Common myeloid progenitor, CD34-positive (primary cell): ENCODE measurements around the gene PLEKHG7. TPM values are rescaled to one million over a fixed set of nuclear protein-coding genes. Genes with fewer than 3 reads are reported as not detected.
"Not testable (repeated sequence)": the region's sequence is repeated elsewhere in the genome, so short reads cannot be mapped to it uniquely, and the experiment has no call there.

Source experiments
- CTCF ChIA-PET: fragments of 350-600 bp; sonication (Branson Sonifier 250); formaldehyde crosslinking; loops from one replicate; lab custom pipeline; 2021; ENCODE audit warnings: antibody characterized with exemption; lab: Charles Lee
- POLR2A ChIA-PET: fragments of 350-600 bp; sonication (Branson Sonifier 250); formaldehyde crosslinking; loops from one replicate; lab custom pipeline; 2021; ENCODE audit warnings: antibody characterized with exemption; lab: Charles Lee
- DNase-seq, 3 donors: peaks; one replicate each; pipeline versions ENCODE4 v3.0.0 to v3.0.0-alpha.2; 2013
- H3K27ac ChIP-seq, 2 experiments: 1 replicate in 1 of 2; 2 replicates in 1 of 2; pipeline ENCODE4 v1.7.0; 2013; ENCODE audit warnings: inconsistent platforms in 2 of 2, low read length in 2 of 2, mild to moderate bottlenecking in 2 of 2, low read depth in 1 of 2, moderate library complexity in 1 of 2; ENCODE audit not compliant: severe bottlenecking in 2 of 2, insufficient read depth in 1 of 2, poor library complexity in 1 of 2
- H3K27me3 ChIP-seq, 5 experiments: replicated peaks in 2 of 5; 1 replicate in 3 of 5; 2 replicates in 2 of 5; pipeline versions ENCODE4 v1.6.1 to v1.7.0; 2013; ENCODE audit warnings: low read length in 4 of 5, mild to moderate bottlenecking in 2 of 5, moderate library complexity in 2 of 5, inconsistent platforms in 1 of 5; ENCODE audit not compliant: insufficient read depth in 5 of 5, control insufficient read depth in 4 of 5
- H3K36me3 ChIP-seq, 4 experiments: 1 replicate in 2 of 4; 2 replicates in 2 of 4; pipeline versions ENCODE4 v1.6.1 to v1.7.0; 2013; ENCODE audit warnings: low read length in 3 of 4, control low read depth in 1 of 4, mild to moderate bottlenecking in 1 of 4; ENCODE audit not compliant: control insufficient read depth in 4 of 4, insufficient read depth in 4 of 4
- H3K4me1 ChIP-seq, 4 experiments: 1 replicate in 3 of 4; 2 replicates in 1 of 4; pipeline versions ENCODE4 v1.6.1 to v1.7.1; 2013; ENCODE audit warnings: low read length in 3 of 4, mild to moderate bottlenecking in 3 of 4, control low read depth in 1 of 4, inconsistent platforms in 1 of 4, moderate library complexity in 1 of 4; ENCODE audit not compliant: control insufficient read depth in 4 of 4, insufficient read depth in 4 of 4; ENCODE audit errors: control extremely low read depth in 1 of 4
- H3K4me3 ChIP-seq, 7 experiments: 1 replicate in 4 of 7; 2 replicates in 3 of 7; pipeline versions ENCODE4 v1.5.1 to v1.7.0; 2013; ENCODE audit warnings: mild to moderate bottlenecking in 7 of 7, low read length in 6 of 7, moderate library complexity in 6 of 7, inconsistent platforms in 2 of 7, low read depth in 2 of 7, control low read depth in 1 of 7; ENCODE audit not compliant: insufficient read depth in 4 of 7, control insufficient read depth in 1 of 7; ENCODE audit errors: extremely low read depth in 1 of 7
- H3K9me3 ChIP-seq, 5 experiments: 1 replicate in 4 of 5; 2 replicates in 1 of 5; pipeline versions ENCODE4 v1.6.1 to v1.7.1; 2013; ENCODE audit warnings: low read length in 4 of 5, mild to moderate bottlenecking in 2 of 5, inconsistent platforms in 1 of 5, low read depth in 1 of 5, moderate library complexity in 1 of 5; ENCODE audit not compliant: control insufficient read depth in 4 of 5, insufficient read depth in 2 of 5; ENCODE audit errors: control extremely low read depth in 1 of 5
- WGBS: methylation state at CpG from one replicate; pipeline ENCODE4 v1.1.5; 2013; ENCODE audit not compliant: insufficient coverage; 5-methylcytosine and 5-hydroxymethylcytosine counted together
- polyA plus RNA-seq: library from polyadenylated mRNA; unstranded; fragments of 120-200 nt; gene quantifications from one replicate; pipeline ENCODE4 v1.2.1, GENCODE V29; 2013

Gene PLEKHG7, protein sequence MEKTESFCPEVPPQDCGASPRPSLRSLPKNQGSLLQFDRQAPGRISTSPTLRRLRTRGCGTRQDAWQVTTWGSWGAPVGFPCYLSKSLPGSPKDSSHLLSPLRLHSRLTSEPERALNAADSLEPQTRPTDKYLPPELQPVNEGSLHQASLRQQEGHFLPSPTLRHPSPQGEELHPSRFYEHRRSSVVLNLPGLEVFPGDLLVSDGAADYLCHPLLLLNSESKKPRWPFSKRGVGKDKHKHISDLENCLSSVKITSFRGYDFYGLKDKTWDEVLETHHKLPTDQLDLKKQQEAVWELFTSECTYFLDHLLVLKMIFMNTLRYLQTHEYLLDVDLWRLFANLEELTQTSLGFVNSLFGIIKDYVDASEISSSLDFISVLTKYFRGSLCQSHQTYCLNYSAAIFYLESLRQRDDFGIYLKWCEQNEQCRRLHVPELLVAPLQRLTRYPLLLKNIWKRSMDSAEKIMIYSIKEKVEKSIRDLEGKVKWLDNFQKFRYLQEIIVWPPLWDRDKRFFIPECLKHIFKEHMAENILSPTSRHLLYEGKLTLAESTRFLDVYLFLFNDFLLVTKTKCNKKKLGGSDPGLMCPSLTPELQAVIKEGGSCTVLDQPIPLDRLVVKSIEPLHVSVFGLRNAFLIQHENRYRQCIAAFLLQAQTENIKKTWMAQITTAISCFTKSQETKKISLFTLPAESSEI
- 0.03 TPM for polyA plus RNA-seq

DNA sequence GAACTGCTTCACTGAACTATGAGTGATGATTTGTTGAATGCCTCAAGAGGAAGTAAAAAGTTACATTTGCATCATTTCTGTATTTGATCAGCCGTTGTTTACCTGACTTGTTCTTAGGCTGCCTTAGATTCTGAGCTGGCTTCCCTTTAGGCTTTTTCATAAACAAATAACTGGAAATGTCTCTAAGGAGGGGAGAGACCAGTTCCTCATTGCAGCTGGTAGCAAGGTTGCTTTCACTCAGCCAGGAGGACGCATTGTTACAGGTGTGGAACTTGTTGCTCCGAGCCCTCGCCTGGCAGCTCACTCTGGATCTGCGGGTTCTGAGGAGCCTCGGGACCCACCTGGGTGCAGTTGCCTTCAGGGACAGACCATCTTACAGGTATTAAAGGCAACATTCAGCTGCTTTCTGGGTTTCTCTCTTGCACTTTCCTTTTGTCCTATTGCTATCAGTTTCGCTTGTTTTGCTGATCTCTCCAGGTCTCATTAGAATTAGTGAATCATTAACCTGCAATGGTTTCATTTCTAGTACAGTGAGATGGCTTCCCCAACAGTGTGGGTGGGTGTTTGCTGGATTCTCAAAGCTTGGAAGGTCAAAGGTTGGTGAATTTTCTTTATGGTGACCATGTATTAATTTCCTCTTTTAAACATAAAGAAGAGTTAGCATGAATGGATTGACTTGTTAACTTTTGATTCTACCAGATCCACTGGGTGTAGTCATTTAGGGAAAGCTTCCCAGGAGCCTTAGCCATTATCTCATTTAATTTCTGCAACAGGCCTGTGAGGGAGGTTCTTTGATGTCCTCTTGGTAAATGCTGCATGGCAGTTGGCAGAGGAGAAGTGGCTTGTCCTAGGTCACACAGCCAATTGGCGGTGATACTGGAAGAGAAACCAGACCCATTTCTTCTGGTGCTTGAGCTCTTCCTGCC, at the start of gene PLEKHG7:
PLEKHG7 (plus strand) TSS at position 236 of the 926 bp plus-strand sequence. CDS start 3,643 bp downstream, outside the sequence.
- peaks cover 0 to 4% (median 0%) of the 10 kb centered on the region in 5 experiments for H3K9me3 ChIP-seq
- ChIA-PET CTCF (no interaction called here), POLR2A (no interaction called here)
- no peaks in the 10 kb centered on the region for H3K36me3 ChIP-seq
- WGBS = 89% methylated on average over 8 of the region's 8 CpGs
- no peak within 1 kb of the TSS for H3K27ac ChIP-seq
- no peak within 1 kb of the TSS for H3K4me3 ChIP-seq
- no peak for DNase-seq
- H3K4me1 ChIP-seq = no peaks in the 10 kb centered on the region
- H3K27me3 ChIP-seq = no peaks in the 10 kb centered on the region

DNA sequence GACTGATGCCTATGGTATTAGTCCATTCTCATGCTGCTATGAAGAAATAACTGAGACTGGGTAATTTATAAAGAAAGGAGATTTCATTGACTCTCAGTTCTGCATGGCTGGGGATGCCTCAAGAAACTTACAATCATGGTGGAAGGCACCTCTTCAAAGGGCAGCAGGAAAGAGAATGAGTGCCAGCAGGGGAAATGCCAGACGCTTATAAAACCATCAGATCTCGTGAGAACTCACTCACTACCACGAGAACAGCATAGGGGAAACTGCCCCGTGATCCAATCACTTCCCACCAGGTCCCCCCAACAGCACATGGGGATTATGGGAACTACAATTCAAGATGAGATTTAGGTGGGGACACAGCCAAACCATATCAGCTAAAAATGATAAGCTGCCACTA, 48.5 kb upstream of the PLEKHG7 start:
- CTCF ChIA-PET, H3K4me1 ChIP-seq, H3K27me3 ChIP-seq, DNase-seq, H3K9me3 ChIP-seq, H3K36me3 ChIP-seq, POLR2A ChIA-PET, H3K4me3 ChIP-seq, H3K27ac ChIP-seq: not testable (repeated sequence)
- WGBS = no CpG with 5 or more reads among the region's 4 CpGs

DNA sequence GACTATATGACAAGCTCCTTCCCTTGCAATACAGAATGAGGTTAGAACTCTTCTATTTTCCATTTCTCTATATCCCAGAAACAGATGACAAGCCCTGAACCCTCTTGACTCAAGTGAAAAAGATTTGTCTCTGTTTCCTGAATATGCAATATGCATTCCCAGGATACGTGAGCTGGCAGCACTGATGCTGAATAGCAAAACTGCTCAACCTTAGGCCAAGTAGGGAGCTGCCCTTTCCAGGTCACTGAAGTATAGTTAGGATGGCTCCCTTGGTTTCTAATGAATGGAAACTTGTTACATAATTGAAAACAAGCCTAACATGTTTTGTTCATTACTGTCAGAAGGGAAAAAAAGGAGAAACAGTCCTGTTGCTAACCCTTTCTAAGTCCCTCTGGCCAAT, 47.9 kb upstream of the PLEKHG7 start:
- Histone ChIP-seq H3K27ac (no peak overlapping the region), H3K27me3 (no peaks in the 10 kb centered on the region), H3K4me1 (no peaks in the 10 kb centered on the region), H3K36me3 (no peaks in the 10 kb centered on the region), H3K4me3 (no peak overlapping the region), H3K9me3 (no peaks in the 10 kb centered on the region)
- DNase-seq = no peak
- ChIA-PET POLR2A (no interaction called here), CTCF (interaction anchor here (0.7 to 1.0 kb wide), 2 partner anchors 22 to 1272 kb away, joined by 3 to 4 read pairs; no protein-coding TSS in a partner anchor)
- WGBS = 100% methylated on average over 1 of the region's 1 CpG

DNA sequence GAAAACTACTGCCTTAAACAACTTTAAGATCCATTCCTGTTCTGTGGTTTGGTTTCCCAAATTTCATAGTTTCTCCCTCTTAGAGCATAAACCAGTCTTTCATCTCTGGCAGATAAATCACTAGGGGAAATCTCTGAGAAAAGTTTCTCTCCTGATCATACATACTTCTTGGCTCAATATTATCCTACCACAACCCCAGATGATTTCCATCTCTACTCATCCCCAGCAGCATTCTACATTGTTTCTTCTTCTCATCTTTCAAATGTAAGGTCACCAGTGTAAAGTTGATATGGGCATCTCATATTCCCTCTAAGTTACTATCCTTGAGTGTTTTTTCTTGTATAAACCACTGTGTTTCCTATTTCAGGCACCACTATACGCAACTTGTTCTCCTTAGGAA, 45.9 kb upstream of the PLEKHG7 start:
- Histone ChIP-seq H3K27me3 (no peaks in the 10 kb centered on the region), H3K9me3 (peaks cover 0 to 3% (median 2%) of the 10 kb centered on the region in 5 experiments), H3K27ac (no peak overlapping the region), H3K4me3 (no peak overlapping the region), H3K36me3 (no peaks in the 10 kb centered on the region), H3K4me1 (no peaks in the 10 kb centered on the region)
- ChIA-PET POLR2A (no interaction called here), CTCF (no interaction called here)
- no peak for DNase-seq
- whole genome bisulfite sequencing = no CpG with 5 or more reads among the region's 1 CpG

DNA sequence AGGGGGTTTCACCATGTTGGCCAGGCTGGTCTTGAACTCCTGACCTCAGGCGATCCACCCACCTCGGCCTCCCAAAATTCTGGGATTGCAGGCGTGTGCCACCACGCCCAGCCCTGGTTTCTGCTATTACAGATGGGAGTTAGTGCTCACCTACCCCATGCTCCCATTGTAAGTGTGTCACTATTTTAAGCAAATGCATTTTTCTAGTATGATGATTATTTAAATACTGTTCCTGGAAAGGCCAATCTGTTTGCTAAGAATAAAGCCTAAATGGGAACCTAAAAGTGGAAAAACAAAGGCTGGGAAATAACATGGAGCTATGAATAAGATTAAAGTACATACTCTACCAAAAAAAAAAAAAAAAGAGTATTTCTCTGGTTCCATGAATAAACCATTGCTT, 45.0 kb upstream of the PLEKHG7 start:
- ChIA-PET CTCF (interaction anchor here (0.6 kb wide), 1 partner anchor 1312 kb away, joined by 3 read pairs; no protein-coding TSS in a partner anchor), POLR2A (no interaction called here)
- H3K36me3 ChIP-seq = no peaks in the 10 kb centered on the region
- no peak for DNase-seq
- 100% methylated on average over 4 of the region's 4 CpGs for WGBS
- peaks cover 0 to 4% (median 2%) of the 10 kb centered on the region in 5 experiments for H3K9me3 ChIP-seq
- H3K27me3 ChIP-seq = no peaks in the 10 kb centered on the region
- H3K4me3 ChIP-seq = no peak overlapping the region
- H3K4me1 ChIP-seq = no peaks in the 10 kb centered on the region
- H3K27ac ChIP-seq = no peak overlapping the region

DNA sequence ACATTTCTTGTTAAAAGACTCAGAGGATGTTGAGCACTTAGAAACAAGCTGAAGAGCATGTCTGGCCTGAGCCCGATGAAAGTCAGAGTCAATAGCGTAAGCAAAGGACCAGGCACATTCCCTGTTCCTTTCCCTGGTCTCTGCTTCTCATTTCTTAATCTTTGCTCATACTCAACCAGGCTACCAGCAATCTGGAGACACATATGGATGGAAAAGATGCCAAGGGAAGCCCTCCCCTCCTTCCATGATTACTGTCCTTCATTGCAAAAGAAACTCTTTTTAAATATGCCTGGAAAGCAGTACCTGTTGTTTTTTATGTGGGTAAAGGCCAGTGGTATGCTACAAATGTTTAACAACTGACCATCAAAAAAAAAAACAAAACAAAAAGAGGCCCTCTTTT, 44.2 kb upstream of the PLEKHG7 start:
- 92% methylated on average over 2 of the region's 2 CpGs for WGBS
- no peak for DNase-seq
- no peak overlapping the region for H3K4me3 ChIP-seq
- ChIA-PET CTCF (no interaction called here), POLR2A (no interaction called here)
- H3K4me1 ChIP-seq = no peaks in the 10 kb centered on the region
- no peaks in the 10 kb centered on the region for H3K27me3 ChIP-seq
- no peaks in the 10 kb centered on the region for H3K36me3 ChIP-seq
- peaks cover 0 to 4% (median 2%) of the 10 kb centered on the region in 5 experiments for H3K9me3 ChIP-seq
- H3K27ac ChIP-seq = no peak overlapping the region
